Mesenteric fat pad (tissue), 1 donor: ENCODE measurements around the gene GAMT. TPM values are rescaled to one million over a fixed set of nuclear protein-coding genes. Genes with fewer than 3 reads are reported as not detected.
"Not testable (repeated sequence)": the region's sequence is repeated elsewhere in the genome, so short reads cannot be mapped to it uniquely, and the experiment has no call there.

Experiments used
- DNase-seq: peaks from one replicate; pipeline ENCODE4 v3.0.0-alpha.2; 2020; ENCODE audit warnings: low spot score
- long read RNA-seq: library from polyadenylated mRNA; unstranded; transcript quantifications from one replicate; pipeline ENCODE4 v2.0.0, GENCODE V29; 2020
- total RNA-seq: library from RNA; stranded (reverse); fragmentation: NEBNext Ultra II Directional; extraction: Animal tissue kit (Norgen Biotek cat#: 25700); gene quantifications from one replicate; pipeline ENCODE4 v1.2.1, GENCODE V29; 2021
- donor health status: DM: yes; HTN: yes; CAD: no.

The GAMT gene
- 8.4 TPM for total RNA-seq
- long read RNA-seq, transcript GAMT-201 (6 exons, 1,121 nt), result major isoform, 18 of 19 reads
- long read RNA-seq, partial matches to known transcripts, result 0 of 19 reads
- long read RNA-seq, other reads (novel, unspliced or antisense), result 0 of 19 reads

DNA sequence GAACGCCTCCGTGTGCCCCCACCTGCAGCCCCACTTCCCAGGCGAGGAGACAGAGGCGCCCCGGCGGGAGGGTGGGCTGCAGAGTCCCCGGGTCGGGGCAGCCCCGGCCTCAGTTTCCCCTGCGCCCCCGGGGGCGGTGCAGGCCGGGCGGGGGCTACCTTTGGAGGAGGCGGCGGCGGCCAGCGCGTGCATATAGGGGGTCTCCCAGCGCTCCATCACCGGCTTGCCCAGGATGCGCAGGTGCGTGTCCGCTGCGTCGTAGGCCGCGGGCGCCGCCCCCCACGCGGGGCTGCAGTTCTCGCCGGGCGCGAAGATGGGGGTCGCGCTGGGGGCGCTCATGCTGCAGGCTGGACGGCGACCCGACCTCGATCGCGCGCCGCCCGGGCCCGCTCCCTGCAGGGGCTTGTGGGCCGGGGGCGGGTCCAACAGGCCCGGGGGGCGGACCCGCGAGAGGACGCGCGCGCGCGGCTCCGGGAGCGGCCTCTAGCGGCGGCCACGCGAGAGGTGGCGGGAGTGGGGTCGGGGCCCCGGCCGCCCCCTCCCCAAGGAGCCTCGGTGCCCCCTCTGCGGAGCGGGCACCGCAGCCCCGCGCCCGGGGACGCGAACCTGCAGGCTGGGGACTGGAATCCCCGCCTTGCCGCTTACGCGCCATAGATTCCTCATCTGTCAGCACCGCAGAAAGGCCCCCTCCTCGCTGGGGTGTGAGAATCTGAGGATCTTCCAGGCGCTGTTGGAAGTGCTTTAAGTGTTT lies at the start of gene GAMT:
Gene GAMT (minus strand): TSS at position 405 of the 751 bp plus-strand sequence. CDS start 66 bp downstream, at position 339.
- no peak for DNase-seq

GRCh38 chr19:1449467-1450442 lies 48.4 kb upstream of the GAMT start, which contains the start of gene APC2:
TSS of gene APC2 (plus strand) at chr19:1450121. CDS start at chr19:1453002, 2,881 bp downstream.
- no peak for DNase-seq

- DNase-seq, result no peak
Measured at GRCh38 chr19:1447944-1448343, 46.6 kb upstream of the GAMT start.

GRCh38 chr19:1447504-1447903 lies 46.2 kb upstream of the GAMT start:
- no peak for DNase-seq

DNA sequence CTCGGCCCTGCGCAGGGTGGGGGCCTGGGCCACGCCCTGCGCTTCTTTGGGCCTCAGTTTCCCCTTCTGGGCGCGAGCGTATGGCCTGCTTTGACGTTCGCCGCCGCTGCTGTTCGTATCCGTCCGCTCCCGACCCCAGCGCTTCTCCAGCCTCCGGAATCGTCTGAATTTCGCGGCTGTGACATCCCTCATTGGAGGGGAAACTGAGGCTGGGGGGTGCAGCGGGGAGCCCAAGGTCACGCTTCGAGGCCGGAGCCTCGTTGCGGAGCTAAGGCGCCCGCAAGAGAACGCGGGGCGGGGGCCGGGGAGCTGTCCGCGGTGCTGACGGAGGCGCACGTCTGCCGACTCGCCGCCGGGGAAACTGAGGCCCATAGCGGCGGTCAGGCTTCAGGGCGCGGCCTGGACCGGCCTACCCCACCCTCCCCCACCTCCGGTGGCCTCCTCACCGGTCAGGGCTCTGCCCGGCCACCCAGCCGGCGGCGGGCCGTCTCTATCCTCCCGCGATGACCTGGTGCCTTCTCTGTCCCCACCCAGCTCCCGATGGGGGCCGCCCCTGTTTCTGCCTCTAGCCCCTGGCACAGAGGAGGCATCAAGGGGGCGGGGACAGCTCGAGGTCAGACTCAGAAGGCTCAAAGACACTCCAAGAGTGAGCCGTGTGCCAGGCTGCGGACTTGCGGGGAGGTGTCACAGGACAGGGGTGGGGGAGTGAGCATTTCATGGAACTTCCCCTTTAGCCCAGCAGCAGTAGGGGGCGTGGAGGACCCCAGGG lies 45.6 kb upstream of the GAMT start:
- no peak for DNase-seq

- DNase-seq, result no peak
Measured at GRCh38 chr19:1445932-1446712, 44.8 kb upstream of the GAMT start.

- no peak for DNase-seq
Measured at GRCh38 chr19:1445185-1445931, 44.0 kb upstream of the GAMT start.

DNA sequence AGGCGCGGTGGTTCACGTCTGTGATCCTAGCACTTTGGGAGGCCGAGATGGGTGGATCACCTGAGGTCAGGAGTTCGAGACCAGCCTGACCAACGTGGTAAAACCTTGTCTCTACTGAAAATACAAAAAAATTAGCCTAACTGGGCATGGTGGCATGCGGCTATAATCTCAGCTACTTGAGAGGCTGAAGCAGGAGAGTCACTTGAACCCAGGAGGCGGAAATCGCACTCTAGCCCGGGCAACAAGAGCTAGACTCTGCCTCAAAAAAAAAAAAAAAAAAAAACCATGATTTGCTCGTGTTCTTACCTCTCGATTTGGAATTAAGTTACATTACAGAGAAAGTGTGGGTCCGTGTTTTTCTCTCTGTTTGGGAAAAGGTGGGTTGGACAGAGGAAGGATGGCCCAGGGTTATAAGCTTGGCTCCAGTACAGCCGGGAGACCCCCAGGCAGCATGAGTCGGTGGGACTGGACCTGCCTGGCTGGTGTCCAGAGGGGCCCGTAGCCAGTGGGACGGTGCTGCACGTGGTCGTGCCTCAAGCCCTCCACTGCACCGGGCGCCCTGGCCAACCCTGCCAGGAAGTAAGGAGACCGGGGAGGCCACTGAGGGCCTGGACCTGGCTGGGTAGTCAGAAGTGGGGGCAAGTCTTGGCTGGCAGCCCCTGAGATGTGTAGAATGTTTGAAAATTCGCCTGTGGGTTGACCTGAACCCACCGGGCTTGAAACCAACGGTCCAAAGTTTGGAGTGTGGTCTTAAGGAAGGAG lies 40.5 kb upstream of the GAMT start:
- DNase-seq, result no peak

DNA sequence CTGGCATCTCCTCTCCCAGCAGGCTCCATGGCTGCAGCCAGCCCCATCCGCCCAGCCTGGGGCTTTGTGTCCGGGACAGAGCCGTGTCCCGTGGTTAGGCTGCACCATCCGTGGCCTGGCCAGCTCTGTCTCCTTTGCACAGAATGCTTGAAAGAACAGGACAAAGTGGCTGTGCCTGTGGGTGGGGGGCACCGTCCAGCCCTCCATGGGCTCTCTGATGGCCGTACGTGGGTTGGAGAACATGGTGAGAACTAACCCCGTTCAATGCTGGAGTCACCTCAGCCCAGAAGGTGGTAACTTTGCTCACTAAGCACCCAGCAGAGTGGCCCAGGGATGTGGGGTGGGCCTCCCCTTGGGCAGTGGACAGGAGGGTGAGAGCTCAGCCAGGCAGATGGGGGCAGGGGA lies 39.7 kb upstream of the GAMT start:
- DNase-seq, result no peak

DNA sequence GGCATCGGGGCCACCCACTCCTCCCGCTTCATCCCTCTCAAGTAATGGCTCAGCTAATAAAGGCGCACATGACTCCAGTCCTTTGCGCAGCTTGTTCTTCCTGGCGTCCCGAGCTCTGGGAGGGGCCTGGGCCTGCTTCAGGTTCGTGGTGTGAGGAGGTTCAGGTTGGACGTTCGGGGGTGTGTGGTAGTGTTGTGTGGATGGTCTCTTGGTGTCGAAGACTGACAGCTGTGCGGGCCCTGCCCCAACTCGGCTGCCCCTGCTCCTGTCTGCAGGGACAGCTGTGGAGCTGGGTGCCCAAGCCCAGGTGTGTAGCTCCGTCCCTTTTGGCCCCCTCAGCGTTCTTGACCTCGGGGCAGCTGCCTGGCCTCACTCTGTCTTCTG lies 39.1 kb upstream of the GAMT start:
- no peak for DNase-seq

- not testable (repeated sequence) for DNase-seq
Measured at GRCh38 chr19:1439525-1440417, 38.4 kb upstream of the GAMT start.

DNA sequence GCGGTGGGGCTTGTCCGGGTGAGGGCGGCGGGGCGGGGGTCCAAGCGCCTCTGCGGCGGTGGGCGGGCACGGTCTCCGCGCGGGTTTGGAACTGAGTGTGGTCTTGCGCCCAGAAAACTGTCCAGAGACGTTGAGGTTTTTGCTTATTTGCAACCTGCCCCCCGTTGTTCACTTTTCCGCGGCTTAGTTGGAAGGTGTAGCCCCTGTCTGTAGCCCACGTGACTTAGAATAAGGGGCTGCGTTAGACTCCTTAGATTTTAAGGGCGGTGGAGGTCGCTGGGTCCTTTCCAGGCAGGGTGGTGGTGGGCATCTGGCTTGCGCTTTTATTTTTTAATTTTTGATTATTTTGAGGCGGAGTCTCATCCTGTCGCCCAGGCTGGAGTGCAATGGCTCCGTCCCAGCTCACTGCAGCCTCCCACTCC lies 37.6 kb upstream of the GAMT start:
- DNase-seq, result no peak

GRCh38 chr19:1438035-1438932 lies 36.9 kb upstream of the GAMT start, which contains the start of gene RPS15:
TSS of gene RPS15 (plus strand) at chr19:1438396. CDS start at chr19:1438426, 30 bp downstream.
- peak; percentile 99 for DNase-seq

DNA sequence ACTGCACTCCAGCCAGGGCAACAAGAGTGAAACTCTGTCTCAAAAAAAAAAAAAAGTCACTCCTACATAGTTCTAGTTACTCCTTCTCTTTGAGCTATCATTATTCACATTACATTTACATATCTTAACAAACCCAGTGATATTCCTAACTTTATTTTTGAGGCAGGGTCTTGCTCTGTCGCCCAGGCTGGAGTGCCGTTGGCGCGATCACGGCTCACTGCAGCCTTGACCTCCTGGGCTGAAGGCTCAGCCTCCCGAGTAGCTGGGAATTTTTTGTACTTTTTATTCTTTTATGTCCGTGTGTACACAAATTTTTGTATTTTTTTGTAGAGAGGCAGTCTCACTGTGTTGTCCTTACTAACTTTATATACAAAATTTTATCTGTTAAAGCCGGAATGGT lies 36.3 kb upstream of the GAMT start:
- DNase-seq, result no peak

DNA sequence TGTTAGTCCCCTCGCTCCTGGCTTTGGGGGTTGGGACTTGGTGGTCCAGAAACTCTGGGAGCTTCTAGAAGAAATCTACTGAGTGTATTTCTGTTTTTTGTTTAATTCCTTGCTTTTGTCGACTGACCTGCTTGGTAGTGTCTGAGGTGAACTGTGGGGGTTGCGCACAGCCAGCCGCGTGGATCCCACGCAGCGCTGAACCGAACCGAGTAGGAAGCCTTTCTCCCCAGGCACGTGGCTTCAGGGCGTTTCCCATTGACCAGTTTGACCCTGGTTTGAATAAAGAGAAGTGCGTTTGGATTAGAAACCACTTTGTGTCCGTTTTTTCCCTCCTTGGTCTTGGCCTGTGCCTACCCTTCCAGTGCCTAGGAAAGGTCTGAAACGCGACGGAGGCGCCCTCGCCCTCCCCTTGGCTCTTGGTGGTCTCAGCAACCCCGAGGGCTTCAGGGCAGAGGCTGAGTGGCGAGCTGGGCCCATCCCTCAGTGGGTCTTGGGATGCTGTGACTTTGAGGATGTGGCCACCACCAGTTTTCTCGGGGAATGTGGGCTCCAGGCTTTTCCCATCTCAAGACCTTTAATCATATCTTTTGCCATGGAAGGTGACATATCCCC lies 34.1 kb upstream of the GAMT start:
- DNase-seq, result no peak

- no peak for DNase-seq
Measured at GRCh38 chr19:1434577-1435060, 33.3 kb upstream of the GAMT start.
